ENCODE data around the gene CD58. TPM values are rescaled to one million over a fixed set of nuclear protein-coding genes. Genes with fewer than 3 reads are reported as not detected.

CD58 gene
- total and polyA plus RNA-seq, 2 of the 4 experiments (the other 2 are of a cell fraction), result 5.4 to 5.7 TPM

DNA sequence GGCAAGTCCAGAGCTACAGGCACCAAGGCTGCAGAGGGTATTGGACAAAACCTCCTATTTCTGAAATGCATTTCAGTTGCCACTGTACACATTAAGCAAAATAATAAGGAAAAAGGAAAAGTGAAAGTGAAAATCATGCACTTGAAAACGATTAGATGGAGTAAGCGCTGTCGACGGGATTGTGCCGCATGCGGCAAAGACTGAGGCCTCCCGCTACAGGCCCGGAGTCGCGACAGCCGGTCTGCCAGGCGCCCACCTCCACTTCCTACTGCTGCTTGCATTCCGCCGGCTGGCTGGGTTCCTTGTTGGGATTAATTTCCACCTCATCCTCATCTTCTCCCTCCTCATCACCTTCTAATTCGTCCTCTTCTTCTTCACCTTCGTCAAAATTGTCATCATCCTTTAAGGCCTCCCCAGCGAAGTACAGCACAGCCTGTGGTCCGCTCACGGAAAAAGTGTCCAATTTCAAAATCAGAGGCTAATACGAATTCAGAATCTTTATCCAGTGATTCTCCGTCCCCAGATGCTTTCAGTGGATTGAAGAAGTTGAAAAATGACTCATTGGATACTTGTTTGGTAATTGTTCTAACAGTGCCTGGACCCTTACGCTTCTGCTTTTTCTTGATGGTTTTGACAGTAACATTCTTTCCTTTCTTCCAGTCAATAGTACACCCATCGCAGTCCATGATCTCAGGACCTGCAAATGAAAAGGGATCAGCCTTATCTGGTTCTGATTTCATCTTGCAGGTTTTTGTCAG lies 38.0 kb downstream of the CD58 start:
- Histone ChIP-seq H3K27me3 (ENCODE audit: control insufficient read depth, insufficient read depth, low read length) (no peaks in the 10 kb centered on the region), H2AK5ac (ENCODE audit: low read depth, low read length) (no peak overlapping the region), H3K4me2 (ENCODE audit: low read depth, low read length) (no peak overlapping the region), H2AK9ac (replicated peaks; ENCODE audit: low read depth, low read length, poor library complexity) (no peak overlapping the region), H3K9me1 (ENCODE audit: insufficient read depth, low read length) (no peaks in the 10 kb centered on the region), H3K9me3 (ENCODE audit: control insufficient read depth, insufficient read depth, low read length) (no peaks in the 10 kb centered on the region), H3K27ac (ENCODE audit: insufficient read depth, low read length) (no peak overlapping the region), H3K56ac (ENCODE audit: extremely low read depth, insufficient read depth, low read length) (no peak overlapping the region), H3K18ac (ENCODE audit: low read depth, low read length) (no peak overlapping the region), H3K36me3 (ENCODE audit: control insufficient read depth, insufficient read depth, low read length) (no peaks in the 10 kb centered on the region), H2BK20ac (ENCODE audit: low read depth, low read length) (no peak overlapping the region), H3K14ac (replicated peaks; ENCODE audit: low read depth, low read length) (no peak overlapping the region), H3K4me1 (ENCODE audit: control insufficient read depth, insufficient read depth, low read length) (no peaks in the 10 kb centered on the region), H3K23ac (ENCODE audit: low read depth, low read length) (no peak overlapping the region), H3K9ac (ENCODE audit: low read depth, low read length) (no peak overlapping the region), H2BK120ac (ENCODE audit: low read depth, low read length) (no peak overlapping the region), H2BK5ac (ENCODE audit: low read depth, low read length, poor library complexity, severe bottlenecking) (no peak overlapping the region), H4K5ac (ENCODE audit: low read depth, low read length) (no peak overlapping the region), H3K4me3 (ENCODE audit: insufficient read depth, low read depth, low read length) (no peak overlapping the region), H2AFZ (replicated peaks; ENCODE audit: low read length, poor library complexity) (no peak overlapping the region), H3K4ac (ENCODE audit: low read depth, low read length) (no peak overlapping the region), H3K79me1 (ENCODE audit: low read depth in 1 of 2, low read length in 2 of 2) (no peaks in the 10 kb centered on the region), H4K91ac (ENCODE audit: insufficient read depth, low read depth, low read length) (no peak overlapping the region), H2BK15ac (ENCODE audit: low read depth, low read length) (no peak overlapping the region), H4K8ac (ENCODE audit: low read depth in 2 of 2, low read length in 2 of 2) (no peak overlapping the region), H4K20me1 (ENCODE audit: insufficient read depth, low read length) (no peaks in the 10 kb centered on the region)
- intact Hi-C loops (cut with micrococcal nuclease), result no loop called here
- ChIA-PET POLR2A (ENCODE audit: unreplicated experiment) (no interaction called here), CTCF (no interaction called here)
- no peak for DNase-seq
- dilution Hi-C loops (cut with HindIII; ENCODE audit: low sequenced_read_pairs, unreplicated experiment), result no loop called here
- WGBS, 2 experiments (ENCODE audit: extremely low coverage in 2 of 2, insufficient read length in 1 of 2), result 89 to 100% methylated on average over 2 to 10 of the region's 23 CpGs
- TF ChIP-seq BHLHE40 (IDR thresholded peaks at IDR 0.05; ENCODE audit: low read depth, low read length) (no peak), CHD1 (IDR thresholded peaks at IDR 0.05; ENCODE audit: low read depth, low read length) (no peak), RFX5 (IDR thresholded peaks at IDR 0.05; ENCODE audit: low read depth, low read length) (no peak), MXI1 (IDR thresholded peaks at IDR 0.05; ENCODE audit: borderline replicate concordance, low read depth, low read length) (no peak)
- TF ChIP-seq, protein P1, sequence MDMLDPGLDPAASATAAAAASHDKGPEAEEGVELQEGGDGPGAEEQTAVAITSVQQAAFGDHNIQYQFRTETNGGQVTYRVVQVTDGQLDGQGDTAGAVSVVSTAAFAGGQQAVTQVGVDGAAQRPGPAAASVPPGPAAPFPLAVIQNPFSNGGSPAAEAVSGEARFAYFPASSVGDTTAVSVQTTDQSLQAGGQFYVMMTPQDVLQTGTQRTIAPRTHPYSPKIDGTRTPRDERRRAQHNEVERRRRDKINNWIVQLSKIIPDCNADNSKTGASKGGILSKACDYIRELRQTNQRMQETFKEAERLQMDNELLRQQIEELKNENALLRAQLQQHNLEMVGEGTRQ (IDR thresholded peaks at IDR 0.05; ENCODE audit: low read depth, low read length), result no peak
- TF ChIP-seq, protein P2, sequence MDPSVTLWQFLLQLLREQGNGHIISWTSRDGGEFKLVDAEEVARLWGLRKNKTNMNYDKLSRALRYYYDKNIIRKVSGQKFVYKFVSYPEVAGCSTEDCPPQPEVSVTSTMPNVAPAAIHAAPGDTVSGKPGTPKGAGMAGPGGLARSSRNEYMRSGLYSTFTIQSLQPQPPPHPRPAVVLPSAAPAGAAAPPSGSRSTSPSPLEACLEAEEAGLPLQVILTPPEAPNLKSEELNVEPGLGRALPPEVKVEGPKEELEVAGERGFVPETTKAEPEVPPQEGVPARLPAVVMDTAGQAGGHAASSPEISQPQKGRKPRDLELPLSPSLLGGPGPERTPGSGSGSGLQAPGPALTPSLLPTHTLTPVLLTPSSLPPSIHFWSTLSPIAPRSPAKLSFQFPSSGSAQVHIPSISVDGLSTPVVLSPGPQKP (IDR thresholded peaks at IDR 0.05; ENCODE audit: borderline replicate concordance, low read depth, low read length), result no peak
- BruUV-seq (replicated peaks), result no TSS peak
- no peak for ATAC-seq (ENCODE audit: low read depth)
- in situ Hi-C loops (cut with MboI; ENCODE audit: low sequenced_read_pairs), result no loop called here
